GM18861 (cell line): ENCODE results near the gene OSGIN1.

ENCODE experiments used
- ATAC-seq: cut with Tn5 transposase; IDR thresholded peaks from one replicate; pipeline ENCODE4 v1.9.1; 2021; ENCODE audit not compliant: unreplicated experiment

OSGIN1 gene

GRCh38 chr16:83956336-83957289 lies 3.6 kb downstream of the OSGIN1 start:
- ATAC-seq: no peak

DNA sequence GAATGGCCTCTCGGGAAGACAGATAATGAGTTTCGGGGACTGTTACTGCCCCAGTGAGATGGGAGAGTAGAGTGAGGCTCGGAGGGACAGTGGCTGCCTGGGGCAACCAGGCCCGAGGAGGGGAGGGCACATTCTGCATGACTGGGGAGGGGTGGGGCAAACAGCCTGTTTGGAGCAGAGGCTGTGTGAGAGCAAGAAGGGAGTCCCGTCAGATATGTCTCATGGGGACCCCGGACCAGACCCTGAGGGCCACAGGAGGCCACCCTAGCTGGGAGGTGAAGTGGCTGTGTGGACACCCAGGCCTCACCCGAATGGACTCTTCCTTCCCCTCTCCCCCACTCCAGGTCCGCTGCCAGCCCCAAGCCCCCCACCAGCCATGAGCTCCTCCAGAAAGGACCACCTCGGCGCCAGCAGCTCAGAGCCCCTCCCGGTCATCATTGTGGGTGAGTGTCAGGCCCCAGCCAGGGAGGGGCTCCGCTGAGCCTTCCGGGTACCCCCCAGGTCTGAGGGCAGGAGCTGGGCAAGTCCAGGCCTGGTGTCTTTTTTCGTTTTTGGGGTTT lies 4.3 kb downstream of the OSGIN1 start:
- ATAC-seq: no peak

GRCh38 chr16:83958137-83958845 lies 5.3 kb downstream of the OSGIN1 start:
- ATAC-seq: no peak

- no peak for ATAC-seq
Observed at GRCh38 chr16:83958846-83959565, 6.0 kb downstream of the OSGIN1 start.

DNA sequence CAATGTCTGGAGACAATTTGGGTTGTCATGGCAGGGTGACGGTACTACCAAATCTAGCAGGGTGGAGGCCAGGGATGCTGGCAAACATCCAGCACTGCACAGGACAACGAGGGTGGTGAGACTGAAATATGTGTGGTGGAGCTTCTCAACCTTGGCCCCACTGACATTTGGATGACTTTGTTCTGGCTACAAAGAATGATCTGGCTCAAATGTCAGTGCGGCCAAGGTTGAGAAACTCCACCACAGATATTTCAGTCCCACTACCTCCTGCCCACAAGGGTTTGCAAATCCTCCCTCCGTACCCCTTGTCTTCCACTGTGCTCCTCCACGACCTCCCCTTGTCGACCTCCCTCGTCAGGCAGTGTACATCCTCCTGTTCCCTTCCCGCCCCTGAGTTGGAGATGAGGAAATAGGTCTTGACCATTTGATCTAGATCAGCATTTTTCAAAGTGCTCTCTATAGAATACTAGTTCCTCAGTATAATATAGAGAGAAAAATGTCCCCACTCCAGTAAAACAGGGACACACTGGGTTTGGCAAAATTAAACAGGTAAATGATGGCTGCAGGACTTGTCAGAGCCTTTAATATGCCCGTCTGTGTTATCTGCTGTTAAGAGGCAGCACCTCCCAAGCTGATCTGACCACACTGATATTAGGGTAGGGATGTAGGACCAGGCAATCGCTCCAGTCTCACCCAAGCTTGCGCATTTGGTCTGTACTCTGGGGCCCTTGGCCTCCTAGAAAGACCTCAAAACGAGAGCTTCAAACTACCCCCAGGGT lies 6.8 kb downstream of the OSGIN1 start:
- ATAC-seq: no peak

DNA sequence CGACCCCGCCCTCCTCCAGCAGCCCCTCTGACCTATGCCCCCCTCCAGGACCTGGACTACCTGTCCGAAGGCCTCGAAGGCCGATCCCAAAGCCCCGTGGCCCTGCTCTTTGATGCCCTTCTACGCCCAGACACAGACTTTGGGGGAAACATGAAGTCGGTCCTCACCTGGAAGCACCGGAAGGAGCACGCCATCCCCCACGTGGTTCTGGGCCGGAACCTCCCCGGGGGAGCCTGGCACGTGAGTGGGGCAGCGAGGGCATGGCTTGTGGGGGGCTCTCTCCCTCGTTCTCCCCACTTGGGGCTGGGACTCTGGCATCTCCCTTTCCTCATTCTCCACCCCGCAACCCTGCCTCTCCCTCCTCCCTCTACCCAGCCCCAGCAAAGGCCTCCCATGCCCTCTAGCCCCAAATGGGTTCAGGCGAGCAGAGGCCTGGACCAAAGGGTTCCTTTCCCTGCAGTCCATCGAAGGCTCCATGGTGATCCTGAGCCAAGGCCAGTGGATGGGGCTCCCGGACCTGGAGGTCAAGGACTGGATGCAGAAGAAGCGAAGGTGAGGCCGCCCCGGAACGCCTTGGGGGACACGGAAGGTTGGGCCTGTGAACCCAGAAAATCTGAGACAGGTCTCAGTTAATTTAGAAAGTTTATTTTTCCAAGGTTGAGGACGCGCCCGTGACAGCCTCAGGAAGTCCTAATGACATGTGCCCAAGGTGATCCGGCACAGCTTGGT lies 7.6 kb downstream of the OSGIN1 start:
- no peak for ATAC-seq

DNA sequence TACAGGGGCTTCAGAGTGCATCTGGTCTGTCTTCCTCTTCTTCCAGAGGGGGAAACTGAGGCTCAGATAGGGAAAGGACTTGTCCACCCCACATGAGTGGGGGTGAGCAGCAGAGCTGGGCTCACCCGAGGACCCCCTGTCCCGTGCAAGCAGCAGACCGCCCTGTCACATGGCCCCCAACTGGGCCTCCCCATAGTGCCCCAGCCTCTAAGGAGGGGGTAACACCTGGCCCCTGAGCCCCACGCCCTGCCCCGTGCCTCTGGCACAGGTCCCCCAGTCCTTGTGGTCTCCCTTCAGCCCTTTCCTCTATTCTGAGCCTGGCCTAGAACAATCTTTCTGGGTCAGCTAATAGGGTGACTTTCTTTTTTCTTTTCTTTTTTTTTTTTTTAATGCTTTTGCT lies 8.6 kb downstream of the OSGIN1 start:
- ATAC-seq: no peak

- no peak for ATAC-seq
Observed at GRCh38 chr16:83963277-83964119, 10.5 kb downstream of the OSGIN1 start.

- no peak for ATAC-seq
Observed at GRCh38 chr16:83964684-83965443, 11.8 kb downstream of the OSGIN1 start.

GRCh38 chr16:83965444-83966152 lies 12.6 kb downstream of the OSGIN1 start:
- ATAC-seq: no peak

DNA sequence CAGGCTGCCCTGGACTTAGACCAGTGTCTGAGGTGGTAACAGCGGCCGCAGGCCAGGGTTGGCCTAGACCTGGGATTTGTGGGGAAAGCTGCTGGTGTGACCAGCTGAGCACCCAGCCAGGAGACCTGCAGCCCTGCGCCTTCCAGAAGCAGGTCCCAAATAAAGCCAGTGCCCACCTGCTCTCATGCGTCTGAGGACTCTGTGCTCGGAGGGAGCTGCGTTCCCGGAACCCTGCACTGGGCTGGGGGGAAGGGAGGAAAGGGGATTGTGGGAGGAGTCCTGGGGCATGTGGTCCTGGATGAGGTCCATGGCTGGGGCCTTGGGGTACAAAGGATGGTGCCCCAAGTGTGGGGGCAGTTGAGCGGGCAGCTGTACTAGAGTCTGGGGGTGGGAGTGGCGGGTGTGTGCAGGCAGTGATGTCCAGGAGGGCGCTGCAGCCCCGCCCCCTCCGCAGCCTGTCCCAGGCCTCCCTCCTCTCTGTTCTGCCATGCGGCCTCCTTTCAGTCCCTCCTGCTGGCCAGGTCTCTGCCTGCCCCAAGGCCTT lies 13.2 kb downstream of the OSGIN1 start:
- no peak for ATAC-seq

DNA sequence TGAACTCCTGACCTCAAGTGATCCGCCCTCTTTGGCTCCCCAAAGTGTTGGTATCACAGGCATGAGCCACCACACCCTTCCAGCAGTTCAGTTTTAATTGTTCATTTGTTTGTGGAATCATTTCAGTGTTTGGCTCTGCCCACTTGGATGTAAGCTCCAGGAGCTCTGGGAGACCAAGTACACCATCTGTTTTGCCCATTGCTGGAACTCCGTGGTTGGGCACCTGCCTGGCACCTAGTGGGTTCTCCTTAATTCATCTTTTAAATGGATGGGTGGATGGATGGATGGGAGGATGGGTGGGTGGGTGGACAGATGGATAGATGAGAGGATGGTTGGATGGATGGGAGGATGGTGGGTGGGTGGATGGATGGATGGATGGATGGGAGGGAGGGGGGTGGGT lies 14.1 kb downstream of the OSGIN1 start:
- no peak for ATAC-seq

DNA sequence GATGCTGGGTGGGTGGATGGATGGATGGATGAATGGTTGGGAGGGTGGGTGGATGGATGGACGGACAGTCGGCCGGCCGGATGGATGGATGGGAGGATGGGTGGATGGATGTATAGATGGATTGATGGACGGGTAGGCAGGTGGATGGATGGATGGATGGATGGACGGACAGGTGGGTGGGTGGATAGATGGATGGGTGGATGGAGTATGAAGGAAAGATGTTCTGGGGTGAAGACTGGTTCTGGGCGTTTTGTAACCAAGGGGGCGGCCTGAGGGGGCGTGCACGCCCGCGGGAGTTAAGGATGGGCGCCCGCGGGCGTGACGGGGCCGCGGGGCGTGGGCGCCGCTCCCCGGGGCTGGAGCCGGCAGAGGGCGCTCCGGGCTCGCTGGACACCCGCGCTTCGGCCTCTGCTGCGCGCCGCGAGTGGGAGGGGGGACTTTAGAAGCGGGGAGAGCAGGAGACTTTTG lies 14.8 kb downstream of the OSGIN1 start, which contains the start of gene NECAB2:
TSS of gene NECAB2 (plus strand) at position 407 of the 468 bp plus-strand sequence. CDS start 405 bp downstream, outside the sequence.
- no peak for ATAC-seq

DNA sequence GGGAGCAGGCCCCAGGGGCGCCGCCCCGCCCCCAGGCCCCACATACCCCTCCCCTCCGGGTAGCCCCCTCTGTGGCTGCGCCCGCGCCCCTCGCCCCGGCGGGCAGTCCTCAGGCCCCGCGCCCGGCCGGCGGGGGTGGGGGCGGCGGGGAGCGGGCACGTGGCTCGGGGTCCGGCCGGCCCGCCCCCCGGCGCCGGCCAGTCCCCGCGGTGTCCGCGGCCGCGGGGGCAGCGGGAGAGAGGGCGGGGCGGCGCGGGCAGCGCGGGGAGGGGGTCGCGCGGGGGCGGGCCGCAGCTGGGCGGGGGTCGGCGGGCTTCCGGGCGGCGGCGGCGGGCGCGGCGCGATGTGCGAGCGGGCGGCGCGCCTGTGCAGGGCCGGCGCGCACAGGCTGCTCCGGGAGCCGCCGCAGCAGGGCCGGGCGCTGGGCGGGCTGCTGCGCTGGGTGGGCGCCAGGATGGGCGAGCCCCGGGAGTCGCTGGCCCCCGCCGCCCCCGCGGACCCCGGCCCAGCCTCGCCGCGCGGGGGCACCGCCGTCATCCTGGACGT lies 15.3 kb downstream of the OSGIN1 start:
- no peak for ATAC-seq

- no peak for ATAC-seq
Observed at GRCh38 chr16:83968891-83969649, 16.0 kb downstream of the OSGIN1 start.
